Measurements from ENCODE around the gene EML1.

DNA sequence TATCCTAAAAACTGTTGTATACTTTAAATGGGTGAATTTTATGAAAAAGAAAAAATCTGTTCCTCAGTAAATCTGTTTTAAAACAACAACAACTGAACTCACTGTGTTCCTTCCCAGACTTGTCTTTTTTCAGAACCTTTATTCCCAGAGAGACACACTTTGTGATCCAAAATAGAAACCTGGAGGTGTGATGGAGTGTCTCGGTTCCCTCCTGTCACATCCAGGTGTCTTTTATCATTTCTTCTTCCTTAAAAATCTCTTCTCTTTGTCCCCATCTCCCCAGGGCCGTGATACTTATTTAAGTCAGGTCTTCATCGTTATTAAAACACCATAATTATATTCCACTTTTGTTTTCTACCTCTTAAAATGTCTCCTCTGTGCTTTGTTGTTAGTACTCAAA lies 195.8 kb downstream of the EML1 start:
- no peak for TF ChIP-seq POLR2A (IDR thresholded peaks at IDR 0.05)
- TF ChIP-seq CTCF (IDR thresholded peaks at IDR 0.05): no peak

Measured in body of pancreas (tissue), 4 donors.